Left ventricle myocardium inferior (tissue), 1 donor: ENCODE results near the gene SEPSECS. TPM values are rescaled to one million over a fixed set of nuclear protein-coding genes. Genes with fewer than 3 reads are reported as not detected.

ENCODE experiments used
- DNase-seq: peaks from one replicate; pipeline ENCODE4 v3.0.0-alpha.2; 2020
- H3K27ac ChIP-seq: fragments of 200-600 bp; replicated peaks from 2 replicates; pipeline ENCODE4 v1.8.0; 2021
- H3K27me3 ChIP-seq: fragments of 200-600 bp; 2 replicates; pipeline ENCODE4 v1.8.0; 2021; ENCODE audit warnings: low read depth
- H3K36me3 ChIP-seq: fragments of 200-600 bp; 2 replicates; pipeline ENCODE4 v1.8.0; 2021
- H3K4me1 ChIP-seq: fragments of 200-600 bp; 2 replicates; pipeline ENCODE4 v1.8.0; 2021
- H3K4me3 ChIP-seq: fragments of 200-600 bp; 2 replicates; pipeline ENCODE4 v1.8.0; 2021; ENCODE audit warnings: mild to moderate bottlenecking, moderate library complexity
- H3K9me3 ChIP-seq: fragments of 200-600 bp; replicated peaks from 2 replicates; pipeline ENCODE4 v1.8.0; 2021
- CTCF ChIP-seq: fragments of 200-600 bp; IDR thresholded peaks from 2 replicates; pipeline ENCODE4 v1.8.0; 2021; ENCODE audit warnings: antibody characterized with exemption, mild to moderate bottlenecking, borderline replicate concordance
- intact Hi-C: fragments of 100-400 bp; cut with micrococcal nuclease; formaldehyde crosslinking; loops from one replicate; pipeline ENCODE4 v1.11.0; 2022
- total RNA-seq: library from RNA; stranded (reverse); fragmentation: NEBNext Ultra II Directional; extraction: Animal tissue kit (Norgen Biotek cat#: 25700); gene quantifications from one replicate; pipeline ENCODE4 v1.2.1, GENCODE V29; 2021
- donor health status: DM: no; HTN: yes; CAD: no; lungs with severe emphysema.

The SEPSECS gene
- total RNA-seq, 1 donor from 2014 or later, result 4.9 TPM

- Histone ChIP-seq H3K27ac (no peak overlapping the region), H3K4me3 (no peak overlapping the region), H3K9me3 (no peaks in the 10 kb centered on the region), H3K36me3 (peaks cover 6% of the 10 kb centered on the region), H3K27me3 (no peaks in the 10 kb centered on the region), H3K4me1 (peaks cover 38% of the 10 kb centered on the region)
- no peak for DNase-seq
- intact Hi-C loops, result no loop called here
- no peak for TF ChIP-seq CTCF
Observed at GRCh38 chr4:25162566-25162965, 2.3 kb upstream of the SEPSECS start.

GRCh38 chr4:25161593-25161950 lies 1.3 kb upstream of the SEPSECS start:
- peak overlapping the region; percentile 95 for H3K27ac ChIP-seq
- intact Hi-C loops, result no loop called here
- no peak for TF ChIP-seq CTCF

GRCh38 chr4:25160714-25161592 lies 704 bp upstream of the SEPSECS start:
- H3K27me3 ChIP-seq, result no peaks in the 10 kb centered on the region
- peaks cover 7% of the 10 kb centered on the region for H3K36me3 ChIP-seq
- TF ChIP-seq CTCF, result no peak
- peak overlapping the region; percentile 95 for H3K27ac ChIP-seq
- peak overlapping the region; percentile 88 for H3K4me3 ChIP-seq
- intact Hi-C loops, result no loop called here
- H3K9me3 ChIP-seq, result no peaks in the 10 kb centered on the region
- peaks cover 38% of the 10 kb centered on the region for H3K4me1 ChIP-seq
- DNase-seq, result no peak

More at GRCh38 chr4:25161593-25161950, 1.3 kb upstream of the SEPSECS start:
- Histone ChIP-seq H3K36me3 (peaks cover 11% of the 10 kb centered on the region), H3K4me1 (peaks cover 38% of the 10 kb centered on the region), H3K27me3 (no peaks in the 10 kb centered on the region), H3K9me3 (no peaks in the 10 kb centered on the region), H3K4me3 (peak overlapping the region; percentile 88)
- no peak for DNase-seq

- DNase-seq, result no peak
- Histone ChIP-seq H3K4me3 (no peak overlapping the region), H3K27ac (no peak overlapping the region), H3K27me3 (no peaks in the 10 kb centered on the region), H3K36me3 (peaks cover 5% of the 10 kb centered on the region), H3K9me3 (no peaks in the 10 kb centered on the region), H3K4me1 (peaks cover 38% of the 10 kb centered on the region)
- intact Hi-C loops, result no loop called here
- TF ChIP-seq CTCF, result no peak
Observed at GRCh38 chr4:25158817-25159216, 1.4 kb downstream of the SEPSECS start.

GRCh38 chr4:25157081-25157480 lies 3.2 kb downstream of the SEPSECS start:
- no peak for DNase-seq
- intact Hi-C loops, result no loop called here
- H3K9me3 ChIP-seq, result no peaks in the 10 kb centered on the region
- no peak overlapping the region for H3K4me3 ChIP-seq
- peaks cover 5% of the 10 kb centered on the region for H3K36me3 ChIP-seq
- peaks cover 33% of the 10 kb centered on the region for H3K4me1 ChIP-seq
- no peak for TF ChIP-seq CTCF
- H3K27me3 ChIP-seq, result no peaks in the 10 kb centered on the region
- H3K27ac ChIP-seq, result no peak overlapping the region
